K562 (cell line): ENCODE results near the gene PLSCR3. TPM values are rescaled to one million over a fixed set of nuclear protein-coding genes. Genes with fewer than 3 reads are reported as not detected.
A peak's percentile ranks its signal among the peaks of the same experiment; 100 is the strongest.

Source experiments
- EGR1 ChIP-seq: fragments of 450-650 bp; conservative IDR thresholded peaks from 2 replicates; pipeline ENCODE4 v1.6.1; 2017; ENCODE audit warnings: mild to moderate bottlenecking
- ELF2 ChIP-seq: fragments of 250-450 bp; sonication (Bioruptor Pico); IDR thresholded peaks from 2 replicates; pipeline ENCODE4 v1.5.0; 2021; ENCODE audit warnings: mild to moderate bottlenecking
- FOXM1 ChIP-seq, 2 experiments: fragments of 450-650 bp in 1 of 2; sonication (generic) in 1 of 2; formaldehyde crosslinking in 1 of 2; IDR thresholded peaks; 2 replicates each; pipeline versions ENCODE4 v1.6.1 to v1.9.0; 2017 to 2022; ENCODE audit warnings: low read depth in 2 of 2, mild to moderate bottlenecking in 2 of 2, missing genetic modification reagents in 1 of 2, moderate library complexity in 1 of 2
- GABPB1 ChIP-seq: sonication (generic); formaldehyde crosslinking; IDR thresholded peaks from 2 replicates; pipeline ENCODE4 v1.8.0; 2022; ENCODE audit warnings: mild to moderate bottlenecking, missing genetic modification reagents
- GTF2F1 ChIP-seq: IDR thresholded peaks from 2 replicates; pipeline ENCODE4 v1.6.1; 2011; ENCODE audit warnings: low read depth, low read length, improper control_type of control experiment
- HMGN3 ChIP-seq: IDR thresholded peaks from 2 replicates; pipeline ENCODE4 v1.6.1; 2011; ENCODE audit warnings: borderline replicate concordance, low read depth, mild to moderate bottlenecking, mixed read lengths, low read length; ENCODE audit not compliant: insufficient read length; ENCODE audit errors: extremely low read depth
- MITF ChIP-seq: IDR thresholded peaks from 2 replicates; pipeline ENCODE4 v1.6.1; 2014; ENCODE audit warnings: antibody characterized with exemption
- ZNF253 ChIP-seq: fragments of 250-450 bp; sonication (Bioruptor Pico); conservative IDR thresholded peaks from 2 replicates; pipeline ENCODE4 v1.6.1; 2021; ENCODE audit warnings: mild to moderate bottlenecking
- ZNF311 ChIP-seq: fragments of 250-450 bp; sonication (Bioruptor Pico); IDR thresholded peaks from 2 replicates; pipeline ENCODE4 v1.4.0; 2020; ENCODE audit warnings: mild to moderate bottlenecking, moderate library complexity
- polyA plus RNA-seq, 8 experiments: library from polyadenylated mRNA; depleted of rRNA in 4 of 8; stranded (reverse) in 5 of 8; unstranded in 3 of 8; fragments of >200 nt; fragmentation: Nextera tagmentation in 2 of 8; fragmentation: Illumina TruSeq in 1 of 8; extraction: Ambion mirVana in 2 of 8; extraction: Trizol in 1 of 8; gene quantifications; 2 replicates each; pipeline versions ENCODE4 v1.2.1 to v1.2.3, GENCODE V29; 2011 to 2014; ENCODE audit warnings: inconsistent platforms in 1 of 8, missing spikeins in 1 of 8
- total RNA-seq, 7 experiments: library from RNA; depleted of rRNA in 6 of 7; stranded (reverse); fragments of >200 nt in 6 of 7; fragmentation: Illumina TruSeq in 2 of 7; extraction: Trizol in 2 of 7; gene quantifications; 2 replicates each; pipeline versions ENCODE4 v1.2.1 to v1.2.3, GENCODE V29; 2011 to 2021; ENCODE audit warnings: low replicate concordance in 1 of 7
- TF ChIP-seq, protein P1 (sequence below), 3 experiments: fragments of 200-800 bp in 1 of 3; fragments of 250-450 bp in 1 of 3; fragments of 450-650 bp in 1 of 3; sonication (Bioruptor Pico) in 1 of 3; sonication (Bioruptor generic) in 1 of 3; formaldehyde crosslinking in 1 of 3; IDR thresholded peaks; 2 replicates each; pipeline versions ENCODE4 v1.6.1 to v1.8.0; 2016 to 2022; ENCODE audit warnings: mild to moderate bottlenecking in 2 of 3, missing genetic modification characterization in 2 of 3, missing compliant biosample characterization in 1 of 3, moderate library complexity in 1 of 3
- TF ChIP-seq, protein P2 (sequence below): sonication (generic); formaldehyde crosslinking; IDR thresholded peaks from 2 replicates; pipeline ENCODE4 v1.8.0; 2023; ENCODE audit warnings: mild to moderate bottlenecking, missing genetic modification reagents
- TF ChIP-seq, protein P3 (sequence below), 2 experiments: IDR thresholded peaks; 2 replicates each; pipeline ENCODE4 v1.6.1; 2011; ENCODE audit warnings: borderline replicate concordance in 1 of 2, control low read depth in 1 of 2, low read depth in 1 of 2, low read length in 1 of 2, mild to moderate bottlenecking in 1 of 2, mixed read lengths in 1 of 2, moderate library complexity in 1 of 2; ENCODE audit not compliant: insufficient read depth in 1 of 2, insufficient read length in 1 of 2, poor library complexity in 1 of 2, severe bottlenecking in 1 of 2; ENCODE audit errors: extremely low read depth in 1 of 2
- TF ChIP-seq, protein P4 (sequence below): fragments of 250-450 bp; sonication (Bioruptor Pico); IDR thresholded peaks from 2 replicates; pipeline ENCODE4 v1.5.0; 2020; ENCODE audit warnings: mild to moderate bottlenecking

Gene PLSCR3
- total and polyA plus RNA-seq, 9 of the 15 experiments (the other 6 are each of a cell fraction or from before 2014, with no cell fraction given) = 3.2 to 16.8 (median 4.5) TPM

DNA sequence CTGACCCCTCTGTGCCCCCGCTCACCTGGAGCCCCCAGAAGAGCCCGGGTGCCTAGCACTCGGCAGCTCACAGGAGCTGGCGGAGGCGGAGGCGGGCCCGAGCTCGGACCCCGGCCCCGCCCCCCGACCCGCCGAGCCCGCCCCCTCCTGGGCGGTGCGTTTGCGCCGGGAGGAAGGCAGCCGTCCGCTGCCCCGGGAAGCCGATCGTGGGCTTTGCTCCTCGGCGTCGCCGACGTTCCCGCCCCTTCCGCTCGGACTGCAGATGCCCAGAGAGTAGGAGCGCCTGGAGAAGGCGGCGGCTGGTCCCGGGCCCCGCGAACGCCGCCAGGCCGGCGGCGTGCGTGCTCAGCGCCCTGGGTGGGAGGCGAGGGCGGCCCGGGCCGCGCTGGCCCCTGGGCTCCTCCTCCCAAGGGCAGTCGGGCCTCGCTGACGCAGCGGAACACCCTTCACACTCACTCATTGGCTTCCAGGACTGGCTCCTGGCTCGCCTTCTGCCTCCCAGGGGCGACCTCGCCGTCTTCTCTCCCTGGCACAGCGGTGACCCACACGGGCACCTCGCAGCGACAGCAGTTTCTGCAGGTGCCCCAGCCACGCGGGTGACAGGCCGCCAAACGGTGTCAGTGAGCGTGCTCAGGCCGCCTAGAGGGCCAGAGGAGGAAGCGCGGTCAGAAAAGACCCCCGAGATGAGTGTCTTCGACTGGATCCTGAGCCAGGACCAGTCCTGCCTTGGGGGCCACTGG, at the start of gene PLSCR3 (continued):
- TF ChIP-seq, protein P1, sequence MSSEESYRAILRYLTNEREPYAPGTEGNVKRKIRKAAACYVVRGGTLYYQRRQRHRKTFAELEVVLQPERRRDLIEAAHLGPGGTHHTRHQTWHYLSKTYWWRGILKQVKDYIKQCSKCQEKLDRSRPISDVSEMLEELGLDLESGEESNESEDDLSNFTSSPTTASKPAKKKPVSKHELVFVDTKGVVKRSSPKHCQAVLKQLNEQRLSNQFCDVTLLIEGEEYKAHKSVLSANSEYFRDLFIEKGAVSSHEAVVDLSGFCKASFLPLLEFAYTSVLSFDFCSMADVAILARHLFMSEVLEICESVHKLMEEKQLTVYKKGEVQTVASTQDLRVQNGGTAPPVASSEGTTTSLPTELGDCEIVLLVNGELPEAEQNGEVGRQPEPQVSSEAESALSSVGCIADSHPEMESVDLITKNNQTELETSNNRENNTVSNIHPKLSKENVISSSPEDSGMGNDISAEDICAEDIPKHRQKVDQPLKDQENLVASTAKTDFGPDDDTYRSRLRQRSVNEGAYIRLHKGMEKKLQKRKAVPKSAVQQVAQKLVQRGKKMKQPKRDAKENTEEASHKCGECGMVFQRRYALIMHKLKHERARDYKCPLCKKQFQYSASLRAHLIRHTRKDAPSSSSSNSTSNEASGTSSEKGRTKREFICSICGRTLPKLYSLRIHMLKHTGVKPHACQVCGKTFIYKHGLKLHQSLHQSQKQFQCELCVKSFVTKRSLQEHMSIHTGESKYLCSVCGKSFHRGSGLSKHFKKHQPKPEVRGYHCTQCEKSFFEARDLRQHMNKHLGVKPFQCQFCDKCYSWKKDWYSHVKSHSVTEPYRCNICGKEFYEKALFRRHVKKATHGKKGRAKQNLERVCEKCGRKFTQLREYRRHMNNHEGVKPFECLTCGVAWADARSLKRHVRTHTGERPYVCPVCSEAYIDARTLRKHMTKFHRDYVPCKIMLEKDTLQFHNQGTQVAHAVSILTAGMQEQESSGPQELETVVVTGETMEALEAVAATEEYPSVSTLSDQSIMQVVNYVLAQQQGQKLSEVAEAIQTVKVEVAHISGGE (CRISPR knock-in tag; IDR thresholded peaks at IDR 0.05) = peak in 1 of 3 experiments; percentile 60; a peak in 1 of 6 replicates
- TF ChIP-seq ZNF311 (CRISPR knock-in tag) (no peak), ZNF253 (CRISPR knock-in tag) (no peak), MITF (no peak), GTF2F1 (no peak), GABPB1 (peak; percentile 51; the same call in 1 of the 2 replicates), FOXM1 (IDR thresholded peaks at IDR 0.05; ENCODE audit: low read depth) (no peak), FOXM1 (CRISPR knock-in tag; IDR thresholded peaks at IDR 0.05; ENCODE audit: low read depth) (no peak), ELF2 (CRISPR knock-in tag) (no peak), HMGN3 (peak; percentile 52), EGR1 (no peak)
- TF ChIP-seq, protein P2, sequence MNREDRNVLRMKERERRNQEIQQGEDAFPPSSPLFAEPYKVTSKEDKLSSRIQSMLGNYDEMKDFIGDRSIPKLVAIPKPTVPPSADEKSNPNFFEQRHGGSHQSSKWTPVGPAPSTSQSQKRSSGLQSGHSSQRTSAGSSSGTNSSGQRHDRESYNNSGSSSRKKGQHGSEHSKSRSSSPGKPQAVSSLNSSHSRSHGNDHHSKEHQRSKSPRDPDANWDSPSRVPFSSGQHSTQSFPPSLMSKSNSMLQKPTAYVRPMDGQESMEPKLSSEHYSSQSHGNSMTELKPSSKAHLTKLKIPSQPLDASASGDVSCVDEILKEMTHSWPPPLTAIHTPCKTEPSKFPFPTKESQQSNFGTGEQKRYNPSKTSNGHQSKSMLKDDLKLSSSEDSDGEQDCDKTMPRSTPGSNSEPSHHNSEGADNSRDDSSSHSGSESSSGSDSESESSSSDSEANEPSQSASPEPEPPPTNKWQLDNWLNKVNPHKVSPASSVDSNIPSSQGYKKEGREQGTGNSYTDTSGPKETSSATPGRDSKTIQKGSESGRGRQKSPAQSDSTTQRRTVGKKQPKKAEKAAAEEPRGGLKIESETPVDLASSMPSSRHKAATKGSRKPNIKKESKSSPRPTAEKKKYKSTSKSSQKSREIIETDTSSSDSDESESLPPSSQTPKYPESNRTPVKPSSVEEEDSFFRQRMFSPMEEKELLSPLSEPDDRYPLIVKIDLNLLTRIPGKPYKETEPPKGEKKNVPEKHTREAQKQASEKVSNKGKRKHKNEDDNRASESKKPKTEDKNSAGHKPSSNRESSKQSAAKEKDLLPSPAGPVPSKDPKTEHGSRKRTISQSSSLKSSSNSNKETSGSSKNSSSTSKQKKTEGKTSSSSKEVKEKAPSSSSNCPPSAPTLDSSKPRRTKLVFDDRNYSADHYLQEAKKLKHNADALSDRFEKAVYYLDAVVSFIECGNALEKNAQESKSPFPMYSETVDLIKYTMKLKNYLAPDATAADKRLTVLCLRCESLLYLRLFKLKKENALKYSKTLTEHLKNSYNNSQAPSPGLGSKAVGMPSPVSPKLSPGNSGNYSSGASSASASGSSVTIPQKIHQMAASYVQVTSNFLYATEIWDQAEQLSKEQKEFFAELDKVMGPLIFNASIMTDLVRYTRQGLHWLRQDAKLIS = no peak
- TF ChIP-seq, protein P3, sequence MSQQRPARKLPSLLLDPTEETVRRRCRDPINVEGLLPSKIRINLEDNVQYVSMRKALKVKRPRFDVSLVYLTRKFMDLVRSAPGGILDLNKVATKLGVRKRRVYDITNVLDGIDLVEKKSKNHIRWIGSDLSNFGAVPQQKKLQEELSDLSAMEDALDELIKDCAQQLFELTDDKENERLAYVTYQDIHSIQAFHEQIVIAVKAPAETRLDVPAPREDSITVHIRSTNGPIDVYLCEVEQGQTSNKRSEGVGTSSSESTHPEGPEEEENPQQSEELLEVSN (IDR thresholded peaks at IDR 0.05; ENCODE audit: borderline replicate concordance in 1 of 2, extremely low read depth in 1 of 2, insufficient read depth in 1 of 2, insufficient read length in 1 of 2, low read depth in 1 of 2, low read length in 1 of 2, poor library complexity in 1 of 2, severe bottlenecking in 1 of 2) = peak; percentile 74 to 82
- TF ChIP-seq, protein P4, sequence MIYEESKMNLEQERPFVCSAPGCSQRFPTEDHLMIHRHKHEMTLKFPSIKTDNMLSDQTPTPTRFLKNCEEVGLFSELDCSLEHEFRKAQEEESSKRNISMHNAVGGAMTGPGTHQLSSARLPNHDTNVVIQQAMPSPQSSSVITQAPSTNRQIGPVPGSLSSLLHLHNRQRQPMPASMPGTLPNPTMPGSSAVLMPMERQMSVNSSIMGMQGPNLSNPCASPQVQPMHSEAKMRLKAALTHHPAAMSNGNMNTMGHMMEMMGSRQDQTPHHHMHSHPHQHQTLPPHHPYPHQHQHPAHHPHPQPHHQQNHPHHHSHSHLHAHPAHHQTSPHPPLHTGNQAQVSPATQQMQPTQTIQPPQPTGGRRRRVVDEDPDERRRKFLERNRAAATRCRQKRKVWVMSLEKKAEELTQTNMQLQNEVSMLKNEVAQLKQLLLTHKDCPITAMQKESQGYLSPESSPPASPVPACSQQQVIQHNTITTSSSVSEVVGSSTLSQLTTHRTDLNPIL (CRISPR knock-in tag) = no peak
